K562 (cell line): Measurements from ENCODE around the gene MRGPRX4. TPM values are rescaled to one million over a fixed set of nuclear protein-coding genes. Genes with fewer than 3 reads are reported as not detected.

Experiments
- ATAC-seq: fragments of 200-7000 bp; cut with Tn5 transposase; 3 replicates; pipeline ENCODE4 v1.9.1; 2020; ENCODE audit warnings: moderate library complexity
- BruUV-seq: library from RNA; stranded (reverse); fragments of 400-500 nt; replicated peaks from 2 replicates; lab custom pipeline; 2021; lab: Mats Ljungman, UMichigan
- CTCF ChIA-PET: fragments of 300-600 bp; formaldehyde crosslinking; extraction: SDS; loops from one replicate; lab custom pipeline; 2021; ENCODE audit warnings: low intra/inter-chr PET ratio; lab: Yijun Ruan, JAX
- POLR2A ChIA-PET: fragments of 300-600, 350-650 bp; sonication (Branson Sonifier 250); formaldehyde crosslinking; extraction: SDS; loops from one replicate; lab custom pipeline; 2021; ENCODE audit warnings: antibody characterized with exemption, inconsistent platforms; lab: Yijun Ruan, JAX
- DNase-seq, 4 experiments: peaks; one replicate each; pipeline versions ENCODE4 v3.0.0 to v3.0.0-alpha.2; 2011 to 2018; ENCODE audit warnings: low spot score in 3 of 4, mixed read lengths in 3 of 4; ENCODE audit errors: extremely low read depth in 1 of 4
- FAIRE-seq: peaks from 2 replicates; lab custom pipeline; 2011; peaks lifted over from hg19 to GRCh38; lab: Jason Lieb, UNC
- H2AFZ ChIP-seq: 2 replicates; pipeline ENCODE4 v1.6.0; 2011; ENCODE audit warnings: low read depth, low read length, control low read depth, inconsistent platforms
- H3K27ac ChIP-seq: fragments of 200-600 bp; 3 replicates; pipeline ENCODE4 v1.8.0; 2011; ENCODE audit warnings: low read depth, mild to moderate bottlenecking, control low read depth, inconsistent platforms, low read length, moderate library complexity, mixed read lengths; ENCODE audit errors: extremely low read depth
- H3K27me3 ChIP-seq, 2 experiments: fragments of 300-600 bp in 1 of 2; 2 replicates in 1 of 2; 3 replicates in 1 of 2; pipeline versions ENCODE4 v1.6.0 to v1.8.0; 2011; ENCODE audit warnings: inconsistent platforms in 2 of 2, low read length in 2 of 2, mild to moderate bottlenecking in 1 of 2, mixed read lengths in 1 of 2, moderate library complexity in 1 of 2; ENCODE audit not compliant: control insufficient read depth in 2 of 2, insufficient read depth in 2 of 2
- H3K36me3 ChIP-seq: fragments of 300-600 bp; 3 replicates; pipeline ENCODE4 v1.8.0; 2011; ENCODE audit warnings: mild to moderate bottlenecking, low read length, inconsistent platforms; ENCODE audit not compliant: control insufficient read depth, insufficient read depth
- H3K4me1 ChIP-seq, 2 experiments: fragments of 200-600 bp in 1 of 2; replicated peaks in 1 of 2; 2 replicates in 1 of 2; 3 replicates in 1 of 2; pipeline versions ENCODE4 v1.5.1 to v1.8.0; 2011; ENCODE audit warnings: inconsistent platforms in 2 of 2, low read length in 2 of 2, mild to moderate bottlenecking in 1 of 2, mixed read lengths in 1 of 2, moderate library complexity in 1 of 2; ENCODE audit not compliant: control insufficient read depth in 2 of 2, insufficient read depth in 2 of 2
- H3K4me2 ChIP-seq: 2 replicates; pipeline ENCODE4 v1.6.1; 2011; ENCODE audit warnings: low read length, control low read depth, inconsistent platforms, mixed read lengths; ENCODE audit not compliant: insufficient read depth
- H3K4me3 ChIP-seq: fragments of 200-600 bp; sonication (generic), shearing (Covaris generic); 2 replicates; pipeline ENCODE4 v1.5.1; 2016; ENCODE audit warnings: control low read depth, inconsistent platforms
- H3K79me2 ChIP-seq: fragments of 200-600 bp; 3 replicates; pipeline ENCODE4 v1.8.0; 2011; ENCODE audit warnings: low read length, inconsistent platforms; ENCODE audit not compliant: control insufficient read depth, insufficient read depth
- H3K9ac ChIP-seq, 2 experiments: 2 replicates each; pipeline versions ENCODE4 v1.6.0 to v1.6.1; 2011; ENCODE audit warnings: low read depth in 2 of 2, low read length in 2 of 2, control low read depth in 1 of 2, inconsistent platforms in 1 of 2, mild to moderate bottlenecking in 1 of 2, mixed read lengths in 1 of 2; ENCODE audit not compliant: insufficient read depth in 1 of 2
- H3K9me1 ChIP-seq: one replicate; pipeline ENCODE4 v1.6.0; 2011; ENCODE audit warnings: inconsistent platforms, mild to moderate bottlenecking, low read length, moderate library complexity; ENCODE audit not compliant: control insufficient read depth, insufficient read depth
- H3K9me3 ChIP-seq: replicated peaks from 2 replicates; pipeline ENCODE4 v1.5.1; 2011; ENCODE audit warnings: low read depth, low read length, inconsistent platforms; ENCODE audit not compliant: control insufficient read depth, insufficient read depth
- H4K20me1 ChIP-seq: replicated peaks from 2 replicates; pipeline ENCODE4 v1.6.1; 2011; ENCODE audit warnings: low read length, inconsistent platforms, mixed read lengths; ENCODE audit not compliant: control insufficient read depth, insufficient read depth
- HEY1 ChIP-seq: fragments of 250-450 bp; sonication (Bioruptor Pico); IDR thresholded peaks from 2 replicates; pipeline ENCODE4 v1.5.0; 2020; ENCODE audit warnings: mild to moderate bottlenecking, moderate library complexity, borderline replicate concordance
- HNRNPK ChIP-seq: fragments of 200-400 bp; formaldehyde crosslinking; IDR thresholded peaks from one replicate; pipeline ENCODE4 v1.6.1; 2018; ENCODE audit warnings: mild to moderate bottlenecking, low read depth, low read length; ENCODE audit not compliant: poor library complexity, severe bottlenecking
- KLF16 ChIP-seq: IDR thresholded peaks from 2 replicates; pipeline ENCODE4 v1.6.1; 2016; ENCODE audit warnings: antibody characterized with exemption
- TCF7 ChIP-seq: sonication (generic); IDR thresholded peaks from 2 replicates; pipeline ENCODE4 v1.6.1; 2016; ENCODE audit warnings: antibody characterized with exemption, borderline replicate concordance
- ZNF583 ChIP-seq: fragments of 250-450 bp; sonication (Bioruptor Pico); IDR thresholded peaks from 2 replicates; pipeline ENCODE4 v1.4.0; 2020
- WGBS: fragments of 100-300 bp; shearing (Covaris generic); methylation state at CpG from one replicate; pipeline ENCODE4 v1.1.6; 2016; ENCODE audit warnings: low coverage, mixed read lengths; ENCODE audit not compliant: insufficient coverage; ENCODE audit errors: missing lambda C conversion rate; 5-methylcytosine and 5-hydroxymethylcytosine counted together
- in situ Hi-C: fragments of 300-500 bp; cut with MboI; formaldehyde crosslinking; loops from 4 replicates; pipeline ENCODE4 v1.15.0; 2018; ENCODE audit warnings: inconsistent platforms, mixed read lengths
- intact Hi-C: fragments of 100-400 bp; cut with micrococcal nuclease; formaldehyde crosslinking; loops from 2 replicates; pipeline ENCODE4 v1.14.2; 2022
- polyA plus RNA-seq, 8 experiments: library from polyadenylated mRNA; depleted of rRNA in 4 of 8; stranded (reverse) in 5 of 8; unstranded in 3 of 8; fragments of >200 nt; fragmentation: Nextera tagmentation in 2 of 8; fragmentation: Illumina TruSeq in 1 of 8; extraction: Ambion mirVana in 2 of 8; extraction: Trizol in 1 of 8; gene quantifications; 2 replicates each; pipeline versions ENCODE4 v1.2.1 to v1.2.3, GENCODE V29; 2011 to 2014; ENCODE audit warnings: inconsistent platforms in 1 of 8, missing spikeins in 1 of 8
- total RNA-seq, 7 experiments: library from RNA; depleted of rRNA in 6 of 7; stranded (reverse); fragments of >200 nt in 6 of 7; fragmentation: Illumina TruSeq in 2 of 7; extraction: Trizol in 2 of 7; gene quantifications; 2 replicates each; pipeline versions ENCODE4 v1.2.1 to v1.2.3, GENCODE V29; 2011 to 2021; ENCODE audit warnings: low replicate concordance in 1 of 7
- TF ChIP-seq, protein P1 (sequence below): fragments of 250-450 bp; sonication (Bioruptor Pico); IDR thresholded peaks from 2 replicates; pipeline ENCODE4 v1.5.0; 2020; ENCODE audit warnings: mild to moderate bottlenecking

The MRGPRX4 gene
- total and polyA plus RNA-seq, 9 of the 15 experiments (the other 6 are each of a cell fraction or from before 2014, with no cell fraction given) = not detected

DNA sequence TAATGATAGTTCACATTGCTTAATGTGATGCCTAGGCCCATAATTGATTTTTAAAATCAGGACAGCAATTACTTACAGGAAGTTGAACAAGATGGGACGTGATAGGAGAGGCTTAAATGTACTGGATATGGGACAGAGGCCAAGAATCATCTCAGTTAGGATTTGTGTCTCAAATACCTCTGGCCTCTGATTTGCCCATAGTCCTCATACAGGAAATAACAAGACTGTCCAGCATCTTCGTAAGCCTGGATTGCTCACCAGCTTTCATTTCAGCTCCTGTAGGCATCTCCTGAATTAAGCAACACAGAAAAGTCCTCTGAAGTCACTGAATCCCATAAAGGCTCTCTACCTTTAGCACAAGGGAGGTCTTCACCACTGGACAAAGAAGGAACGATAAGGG is 40.3 kb upstream of the MRGPRX4 start, which contains the start of gene MRGPRX3:
TSS of gene MRGPRX3 (plus strand) at position 231 of the 400 bp plus-strand sequence. CDS start 4,632 bp downstream, outside the sequence.
- Histone ChIP-seq H3K9ac (no peak within 1 kb of the TSS), H3K79me2 (no peaks in the 10 kb centered on the region), H3K27me3 (peaks cover 8 to 12% of the 10 kb centered on the region in 2 experiments; a peak in 4 of 5 replicates), H4K20me1 (no peaks in the 10 kb centered on the region), H3K36me3 (no peaks in the 10 kb centered on the region), H3K4me3 (no peak within 1 kb of the TSS), H3K27ac (no peak within 1 kb of the TSS), H3K9me3 (no peaks in the 10 kb centered on the region; the same call in 1 of the 2 replicates), H3K4me1 (no peaks in the 10 kb centered on the region), H2AFZ (no peak within 1 kb of the TSS), H3K9me1 (no peaks in the 10 kb centered on the region), H3K4me2 (no peak within 1 kb of the TSS)
- ChIA-PET POLR2A (no interaction called here), CTCF (no interaction called here)
- no peak for TF ChIP-seq TCF7
- TF ChIP-seq, protein P1, sequence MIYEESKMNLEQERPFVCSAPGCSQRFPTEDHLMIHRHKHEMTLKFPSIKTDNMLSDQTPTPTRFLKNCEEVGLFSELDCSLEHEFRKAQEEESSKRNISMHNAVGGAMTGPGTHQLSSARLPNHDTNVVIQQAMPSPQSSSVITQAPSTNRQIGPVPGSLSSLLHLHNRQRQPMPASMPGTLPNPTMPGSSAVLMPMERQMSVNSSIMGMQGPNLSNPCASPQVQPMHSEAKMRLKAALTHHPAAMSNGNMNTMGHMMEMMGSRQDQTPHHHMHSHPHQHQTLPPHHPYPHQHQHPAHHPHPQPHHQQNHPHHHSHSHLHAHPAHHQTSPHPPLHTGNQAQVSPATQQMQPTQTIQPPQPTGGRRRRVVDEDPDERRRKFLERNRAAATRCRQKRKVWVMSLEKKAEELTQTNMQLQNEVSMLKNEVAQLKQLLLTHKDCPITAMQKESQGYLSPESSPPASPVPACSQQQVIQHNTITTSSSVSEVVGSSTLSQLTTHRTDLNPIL (CRISPR knock-in tag) = no peak
- no peak for TF ChIP-seq ZNF583 (CRISPR knock-in tag)
- TF ChIP-seq KLF16 = no peak
- TF ChIP-seq HNRNPK = no peak
- TF ChIP-seq HEY1 = no peak
- no TSS peak for BruUV-seq
- ATAC-seq (no peak), FAIRE-seq (no peak), DNase-seq (no peak)
- WGBS = 0% methylated on average over 3 of the region's 3 CpGs
- in situ Hi-C loops = no loop called here
- intact Hi-C loops = no loop called here
